Muscle layer of colon (tissue), 2 donors: Measurements from ENCODE around the gene PCSK6.
"Not testable (repeated sequence)": the region's sequence is repeated elsewhere in the genome, so short reads cannot be mapped to it uniquely, and the experiment has no call there.

Experiments
- H3K27ac ChIP-seq: one replicate; pipeline ENCODE4 v1.7.0; 2013; ENCODE audit warnings: low read depth, mild to moderate bottlenecking, low read length, moderate library complexity
- H3K27me3 ChIP-seq, 2 donors: one replicate each; pipeline ENCODE4 v1.7.0; 2013; ENCODE audit warnings: low read length in 2 of 2, mild to moderate bottlenecking in 2 of 2; ENCODE audit not compliant: insufficient read depth in 2 of 2, control insufficient read depth in 1 of 2
- H3K36me3 ChIP-seq: one replicate; pipeline ENCODE4 v1.7.0; 2013; ENCODE audit warnings: mild to moderate bottlenecking, low read length; ENCODE audit not compliant: insufficient read depth
- H3K4me1 ChIP-seq: one replicate; pipeline ENCODE4 v1.7.0; 2013; ENCODE audit warnings: mild to moderate bottlenecking, low read length; ENCODE audit not compliant: insufficient read depth
- H3K4me3 ChIP-seq, 2 donors: one replicate each; pipeline ENCODE4 v1.7.0; 2013; ENCODE audit warnings: low read length in 2 of 2, low read depth in 1 of 2, mild to moderate bottlenecking in 1 of 2, moderate library complexity in 1 of 2
- H3K9ac ChIP-seq: one replicate; pipeline ENCODE4 v1.7.0; 2013; ENCODE audit warnings: low read length
- H3K9me3 ChIP-seq: one replicate; pipeline ENCODE4 v1.7.0; 2013; ENCODE audit warnings: mild to moderate bottlenecking, low read length
- donor health status: abdominal sarcoma.
- donor health status: Adenocarcinoma of cecum.

PCSK6 gene

DNA sequence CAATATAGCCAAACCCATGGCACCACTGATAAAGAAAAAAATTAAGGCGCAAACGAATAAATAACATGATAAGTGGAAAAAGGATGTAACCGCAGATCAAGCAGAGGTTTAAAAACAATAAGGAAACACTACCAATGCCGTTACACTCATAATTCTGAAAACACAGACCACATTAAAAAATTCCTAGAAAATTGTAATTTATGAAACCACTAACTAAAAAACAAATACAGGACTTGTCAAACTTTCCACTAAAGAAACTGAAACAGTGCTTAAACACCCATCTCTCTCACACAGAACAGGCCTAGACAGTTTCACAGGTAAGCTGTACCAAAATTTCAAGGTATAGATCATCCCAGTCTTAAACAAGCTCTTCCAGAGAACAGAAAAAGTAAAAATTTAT lies 28.4 kb downstream of the PCSK6 start:
- no peak overlapping the region for H3K27ac ChIP-seq
- H3K27me3 ChIP-seq = no peaks in the 10 kb centered on the region
- H3K9ac ChIP-seq = no peak overlapping the region
- H3K4me3 ChIP-seq = no peak overlapping the region
- H3K9me3 ChIP-seq = no peaks in the 10 kb centered on the region
- H3K4me1 ChIP-seq = peaks cover 8% of the 10 kb centered on the region
- H3K36me3 ChIP-seq = no peaks in the 10 kb centered on the region

GRCh38 chr15:101459579-101460300 lies 29.8 kb downstream of the PCSK6 start:
- peaks cover 8% of the 10 kb centered on the region for H3K4me1 ChIP-seq
- no peaks in the 10 kb centered on the region for H3K36me3 ChIP-seq
- no peak overlapping the region for H3K27ac ChIP-seq

DNA sequence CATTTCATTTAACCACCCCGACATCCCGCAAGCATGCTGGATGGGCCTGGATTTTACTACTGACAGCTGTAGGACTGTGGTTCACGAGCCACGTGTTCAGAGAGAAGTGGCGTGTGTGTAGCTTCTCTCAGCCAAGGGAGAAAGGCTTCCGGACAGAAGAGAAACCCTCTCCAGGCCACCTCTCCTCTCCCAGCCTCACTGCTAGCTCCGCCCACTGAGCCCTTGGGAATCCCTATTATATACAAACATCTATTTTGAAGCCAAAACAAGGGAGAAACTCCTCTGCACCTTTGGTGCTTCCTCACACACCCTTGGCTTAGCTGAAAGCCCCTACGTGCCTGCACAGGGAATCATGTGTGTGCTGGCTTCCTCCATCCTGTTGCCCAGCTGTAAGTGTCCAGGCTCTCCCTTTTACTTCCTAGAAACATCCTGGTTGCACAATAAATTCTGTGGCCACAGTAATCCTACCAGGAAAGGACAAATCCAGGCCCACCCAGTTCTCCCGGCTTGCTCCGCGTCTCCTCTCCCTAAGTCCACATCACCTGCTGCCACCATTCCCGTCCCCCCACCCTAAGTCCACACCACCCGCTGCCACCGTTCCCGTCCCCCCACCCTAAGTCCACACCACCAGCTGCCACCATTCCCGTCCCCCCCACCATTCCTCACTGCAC lies 30.5 kb downstream of the PCSK6 start:
- no peaks in the 10 kb centered on the region for H3K27me3 ChIP-seq
- H3K9ac ChIP-seq = no peak overlapping the region
- H3K9me3 ChIP-seq = no peaks in the 10 kb centered on the region
- H3K4me1 ChIP-seq = peaks cover 8% of the 10 kb centered on the region
- no peaks in the 10 kb centered on the region for H3K36me3 ChIP-seq
- no peak overlapping the region for H3K27ac ChIP-seq
- H3K4me3 ChIP-seq = no peak overlapping the region

More at GRCh38 chr15:101459579-101460300, 29.8 kb downstream of the PCSK6 start:
- no peaks in the 10 kb centered on the region for H3K9me3 ChIP-seq
- no peak overlapping the region for H3K4me3 ChIP-seq
- H3K9ac ChIP-seq = no peak overlapping the region
- no peaks in the 10 kb centered on the region for H3K27me3 ChIP-seq

DNA sequence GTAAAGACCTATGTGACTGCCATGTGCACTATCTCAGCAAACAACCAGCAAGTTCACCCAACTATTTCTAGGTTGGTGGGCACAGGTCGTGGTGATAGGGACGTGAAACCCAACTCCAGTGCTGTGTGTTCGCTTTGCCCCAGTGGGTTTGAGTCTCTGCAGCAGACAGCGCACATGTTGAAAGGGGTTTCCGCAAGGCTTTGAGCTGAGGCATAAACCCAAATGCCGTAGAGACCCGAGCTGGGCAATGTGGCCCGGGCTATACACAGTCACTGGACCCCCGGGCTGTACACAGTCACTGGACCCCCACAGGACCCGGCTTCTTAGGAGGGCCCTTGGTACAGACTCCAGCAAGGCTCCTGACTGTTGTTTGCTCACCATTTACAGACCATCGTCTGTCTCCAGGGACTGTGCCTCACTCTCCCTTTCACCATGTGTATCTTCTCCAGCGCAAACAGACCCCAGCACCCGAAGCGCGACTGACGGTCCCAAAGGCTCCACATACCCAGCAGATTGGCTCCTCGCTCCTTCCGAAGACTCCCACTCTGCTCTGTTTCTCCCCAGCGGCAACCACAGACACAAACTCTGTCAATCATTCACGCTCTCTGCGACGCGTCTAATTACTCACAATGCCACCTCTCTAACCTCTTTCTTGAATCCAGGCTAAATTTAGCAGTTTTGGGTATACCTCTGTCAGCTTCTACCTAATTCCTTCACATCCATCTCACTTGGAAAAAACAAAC lies 31.2 kb downstream of the PCSK6 start:
- Histone ChIP-seq H3K36me3 (no peaks in the 10 kb centered on the region), H3K9me3 (no peaks in the 10 kb centered on the region), H3K27ac (no peak overlapping the region), H3K4me3 (no peak overlapping the region), H3K9ac (no peak overlapping the region), H3K4me1 (peaks cover 8% of the 10 kb centered on the region), H3K27me3 (no peaks in the 10 kb centered on the region)

- H3K9ac ChIP-seq = no peak overlapping the region
- no peak overlapping the region for H3K27ac ChIP-seq
- H3K27me3 ChIP-seq = no peaks in the 10 kb centered on the region
- H3K9me3 ChIP-seq = no peaks in the 10 kb centered on the region
- H3K4me3 ChIP-seq = no peak overlapping the region
- peaks cover 8% of the 10 kb centered on the region for H3K4me1 ChIP-seq
- no peaks in the 10 kb centered on the region for H3K36me3 ChIP-seq
These were observed 31.8 kb downstream of the PCSK6 start for GRCh38 chr15:101457696-101458095.

DNA sequence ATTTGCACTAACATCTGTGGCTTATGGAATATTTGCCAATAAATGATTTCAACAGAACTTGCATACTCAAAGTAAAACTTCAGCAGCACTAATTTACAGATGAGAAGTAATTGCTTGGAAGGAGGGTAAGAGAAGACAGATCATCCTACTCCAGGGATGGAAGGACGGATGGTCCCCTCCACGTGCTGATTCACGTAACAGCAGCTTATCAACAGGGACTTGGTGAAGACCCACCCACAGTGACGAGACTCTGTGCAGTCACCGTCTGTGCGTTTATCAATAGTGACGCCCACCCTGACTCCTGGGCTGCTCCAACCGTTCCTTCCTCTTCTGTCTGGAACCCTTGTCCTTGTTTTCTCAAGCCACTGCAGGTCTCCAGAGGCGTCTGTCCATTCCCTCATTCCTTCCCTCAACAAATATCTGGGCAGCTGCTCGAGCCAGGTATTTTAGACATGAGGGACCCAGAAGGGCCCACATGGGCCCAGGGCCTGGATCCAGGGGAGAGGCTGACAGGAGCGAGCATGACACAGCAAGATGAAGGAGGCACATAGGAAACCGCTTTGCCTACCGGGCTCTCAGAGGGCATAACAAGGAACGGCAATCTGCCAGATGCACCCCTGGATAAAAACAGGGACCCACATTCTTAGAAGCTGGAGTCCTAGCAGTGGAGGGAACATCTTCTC lies 33.3 kb downstream of the PCSK6 start:
- Histone ChIP-seq H3K27ac (no peak overlapping the region), H3K9me3 (no peaks in the 10 kb centered on the region), H3K9ac (no peak overlapping the region), H3K27me3 (no peaks in the 10 kb centered on the region), H3K36me3 (no peaks in the 10 kb centered on the region), H3K4me1 (peaks cover 8% of the 10 kb centered on the region), H3K4me3 (no peak overlapping the region)

GRCh38 chr15:101455291-101456025 lies 34.0 kb downstream of the PCSK6 start:
- no peak overlapping the region for H3K4me3 ChIP-seq

DNA sequence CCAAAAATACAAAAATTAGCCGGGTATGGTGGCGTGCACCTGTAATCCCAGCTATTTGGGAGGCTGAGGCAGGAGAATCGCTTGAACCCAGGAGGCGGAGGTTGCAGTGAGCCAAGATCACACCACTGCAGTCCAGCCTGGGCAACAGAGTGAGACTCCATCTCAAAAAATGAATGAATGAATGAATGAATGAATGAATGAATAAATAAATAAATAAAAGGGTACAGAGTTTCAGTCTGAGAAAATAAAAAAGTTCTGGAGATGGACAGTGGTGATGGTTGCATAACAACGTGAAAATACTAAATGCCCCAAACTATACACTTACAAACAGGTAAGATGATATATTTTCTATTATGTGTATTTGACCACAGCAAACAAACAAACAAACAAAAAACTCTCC lies 34.7 kb downstream of the PCSK6 start:
- not testable (repeated sequence) for H3K4me3 ChIP-seq, H3K27ac ChIP-seq, H3K9ac ChIP-seq, H3K36me3 ChIP-seq, H3K9me3 ChIP-seq, H3K27me3 ChIP-seq
- H3K4me1 ChIP-seq = peaks cover 17% of the 10 kb centered on the region

More at GRCh38 chr15:101455291-101456025, 34.0 kb downstream of the PCSK6 start:
- Histone ChIP-seq H3K36me3 (no peaks in the 10 kb centered on the region), H3K9ac (no peak overlapping the region), H3K9me3 (no peaks in the 10 kb centered on the region), H3K27ac (no peak overlapping the region), H3K27me3 (no peaks in the 10 kb centered on the region), H3K4me1 (peaks cover 10% of the 10 kb centered on the region)

- peaks cover 17% of the 10 kb centered on the region for H3K4me1 ChIP-seq
- no peak overlapping the region for H3K27ac ChIP-seq
- H3K4me3 ChIP-seq = no peak overlapping the region
- no peaks in the 10 kb centered on the region for H3K9me3 ChIP-seq
- H3K27me3 ChIP-seq = no peaks in the 10 kb centered on the region
- no peaks in the 10 kb centered on the region for H3K36me3 ChIP-seq
- H3K9ac ChIP-seq = no peak overlapping the region
These were observed 35.1 kb downstream of the PCSK6 start for GRCh38 chr15:101454365-101454764.

GRCh38 chr15:101453123-101454120 lies 36.1 kb downstream of the PCSK6 start:
- Histone ChIP-seq H3K27me3 (no peaks in the 10 kb centered on the region), H3K4me3 (no peak overlapping the region), H3K9ac (no peak overlapping the region), H3K27ac (no peak overlapping the region), H3K4me1 (peaks cover 10% of the 10 kb centered on the region), H3K9me3 (no peaks in the 10 kb centered on the region), H3K36me3 (no peaks in the 10 kb centered on the region)
